Astrocyte (in vitro differentiated cells and primary cell): ENCODE data around the gene CPAMD8. TPM values are rescaled to one million over a fixed set of nuclear protein-coding genes. Genes with fewer than 3 reads are reported as not detected.
"Not testable (repeated sequence)": the region's sequence is repeated elsewhere in the genome, so short reads cannot be mapped to it uniquely, and the experiment has no call there.

Source experiments
- DNase-seq: peaks from one replicate; pipeline ENCODE4 v3.0.0-alpha.2; 2010; ENCODE audit warnings: low read depth
- FAIRE-seq: peaks from 2 replicates; lab custom pipeline; 2011; peaks lifted over from hg19 to GRCh38; lab: Jason Lieb, UNC
- H2AFZ ChIP-seq: 2 replicates; pipeline ENCODE4 v1.6.0; 2012; ENCODE audit warnings: low read depth, low read length, inconsistent platforms
- H3K27ac ChIP-seq: 2 replicates; pipeline ENCODE4 v1.5.1; 2011; ENCODE audit warnings: low read depth, low read length, inconsistent platforms
- H3K27me3 ChIP-seq: 2 replicates; pipeline ENCODE4 v1.6.0; 2011; ENCODE audit warnings: low read length, inconsistent platforms; ENCODE audit not compliant: insufficient read depth
- H3K36me3 ChIP-seq: 2 replicates; pipeline ENCODE4 v1.5.1; 2011; ENCODE audit warnings: low read length, inconsistent platforms; ENCODE audit not compliant: insufficient read depth
- H3K4me1 ChIP-seq: 2 replicates; pipeline ENCODE4 v1.5.1; 2011; ENCODE audit warnings: low read length, inconsistent platforms; ENCODE audit not compliant: insufficient read depth
- H3K4me2 ChIP-seq: 2 replicates; pipeline ENCODE4 v1.6.0; 2012; ENCODE audit warnings: low read length, inconsistent platforms
- H3K4me3 ChIP-seq: 2 replicates; pipeline ENCODE4 v1.5.1; 2011; ENCODE audit warnings: low read depth, mild to moderate bottlenecking, low read length, inconsistent platforms; ENCODE audit not compliant: insufficient read depth
- H3K79me2 ChIP-seq: 2 replicates; pipeline ENCODE4 v1.6.0; 2012; ENCODE audit warnings: mild to moderate bottlenecking, low read length, inconsistent platforms; ENCODE audit not compliant: insufficient read depth
- H3K9ac ChIP-seq: 2 replicates; pipeline ENCODE4 v1.6.0; 2012; ENCODE audit warnings: mild to moderate bottlenecking, low read length, inconsistent platforms
- H3K9me3 ChIP-seq: 2 replicates; pipeline ENCODE4 v1.5.1; 2012; ENCODE audit warnings: low read depth, mild to moderate bottlenecking, low read length, inconsistent platforms; ENCODE audit not compliant: insufficient read depth
- H4K20me1 ChIP-seq: 2 replicates; pipeline ENCODE4 v1.6.0; 2012; ENCODE audit warnings: low read length, inconsistent platforms; ENCODE audit not compliant: insufficient read depth
- H3K27ac Mint-ChIP-seq: one replicate; pipeline ENCODE4 v1.8.0; 2021; ENCODE audit warnings: mild to moderate bottlenecking, mixed read lengths; ENCODE audit not compliant: unreplicated experiment
- H3K27me3 Mint-ChIP-seq: one replicate; pipeline ENCODE4 v1.8.0; 2021; ENCODE audit warnings: low read depth, mixed read lengths; ENCODE audit not compliant: unreplicated experiment
- H3K36me3 Mint-ChIP-seq: one replicate; pipeline ENCODE4 v1.8.0; 2021; ENCODE audit warnings: low read depth, mixed read lengths; ENCODE audit not compliant: unreplicated experiment
- H3K4me1 Mint-ChIP-seq: one replicate; pipeline ENCODE4 v1.8.0; 2021; ENCODE audit warnings: low read depth, mixed read lengths; ENCODE audit not compliant: unreplicated experiment
- H3K4me3 Mint-ChIP-seq: one replicate; pipeline ENCODE4 v1.8.0; 2021; ENCODE audit warnings: mild to moderate bottlenecking, moderate library complexity, mixed read lengths; ENCODE audit not compliant: unreplicated experiment
- H3K9me3 Mint-ChIP-seq: one replicate; pipeline ENCODE4 v1.8.0; 2021; ENCODE audit warnings: mild to moderate bottlenecking, mixed read lengths; ENCODE audit not compliant: unreplicated experiment
- CTCF ChIP-seq: IDR thresholded peaks from 2 replicates; pipeline ENCODE4 v1.5.1; 2011; ENCODE audit warnings: low read depth, mild to moderate bottlenecking, inconsistent platforms, low read length, moderate library complexity; ENCODE audit not compliant: insufficient read depth
- EZH2 ChIP-seq: IDR thresholded peaks from 2 replicates; pipeline ENCODE4 v1.6.1; 2012; ENCODE audit warnings: mild to moderate bottlenecking, low read length, inconsistent platforms; ENCODE audit not compliant: insufficient read depth
- total RNA-seq: library from RNA; stranded (reverse); gene quantifications from 2 replicates; pipeline ENCODE4 v1.2.1, GENCODE V29; 2021

CPAMD8 gene
- total RNA-seq, 1 donor from 2014 or later: 1.9 TPM

GRCh38 chr19:16998635-16999194 is 27.9 kb downstream of the CPAMD8 start:
- no peak for TF ChIP-seq EZH2
- peaks cover 6% of the 10 kb centered on the region for H3K27me3 Mint-ChIP-seq
- H3K4me3 ChIP-seq: no peak overlapping the region
- no peak overlapping the region for H2AFZ ChIP-seq
- no peak overlapping the region for H3K9ac ChIP-seq
- no peaks in the 10 kb centered on the region for H3K36me3 ChIP-seq
- peaks cover 20% of the 10 kb centered on the region for H3K9me3 Mint-ChIP-seq
- peaks cover 3% of the 10 kb centered on the region for H3K36me3 Mint-ChIP-seq
- no peaks in the 10 kb centered on the region for H3K4me1 ChIP-seq
- H3K4me3 Mint-ChIP-seq: no peak overlapping the region
- H3K27me3 ChIP-seq: no peaks in the 10 kb centered on the region
- no peaks in the 10 kb centered on the region for H3K4me1 Mint-ChIP-seq
- H3K27ac ChIP-seq: no peak overlapping the region
- no peak overlapping the region for H3K4me2 ChIP-seq
- H3K9me3 ChIP-seq: peaks cover 3% of the 10 kb centered on the region
- DNase-seq (no peak), FAIRE-seq (no peak)
- no peak overlapping the region for H3K27ac Mint-ChIP-seq
- no peaks in the 10 kb centered on the region for H3K79me2 ChIP-seq
- H4K20me1 ChIP-seq: no peaks in the 10 kb centered on the region

GRCh38 chr19:16996838-16997490 is 29.6 kb downstream of the CPAMD8 start:
- not testable (repeated sequence) for H4K20me1 ChIP-seq, DNase-seq, H2AFZ ChIP-seq, H3K27me3 ChIP-seq, H3K27ac ChIP-seq, H3K4me2 ChIP-seq, H3K27ac Mint-ChIP-seq, H3K4me3 ChIP-seq, H3K9me3 ChIP-seq, H3K9ac ChIP-seq, H3K79me2 ChIP-seq, H3K4me3 Mint-ChIP-seq, H3K27me3 Mint-ChIP-seq, H3K4me1 Mint-ChIP-seq, H3K36me3 ChIP-seq, H3K36me3 Mint-ChIP-seq, FAIRE-seq, H3K4me1 ChIP-seq
- H3K9me3 Mint-ChIP-seq: peaks cover 27% of the 10 kb centered on the region

GRCh38 chr19:16988661-16989060 is 37.9 kb downstream of the CPAMD8 start:
- H3K36me3 ChIP-seq: no peaks in the 10 kb centered on the region
- no peak overlapping the region for H3K9ac ChIP-seq
- H3K79me2 ChIP-seq: no peaks in the 10 kb centered on the region
- H3K27ac Mint-ChIP-seq: no peak overlapping the region
- H3K27me3 ChIP-seq: no peaks in the 10 kb centered on the region
- peaks cover 20% of the 10 kb centered on the region for H3K9me3 Mint-ChIP-seq
- H3K9me3 ChIP-seq: no peaks in the 10 kb centered on the region
- DNase-seq (no peak), FAIRE-seq (no peak)
- H3K27me3 Mint-ChIP-seq: peaks cover 7% of the 10 kb centered on the region
- no peak overlapping the region for H3K4me3 ChIP-seq
- TF ChIP-seq EZH2 (no peak), CTCF (no peak)
- no peak overlapping the region for H3K27ac ChIP-seq
- no peak overlapping the region for H3K4me2 ChIP-seq
- H4K20me1 ChIP-seq: no peaks in the 10 kb centered on the region
- no peaks in the 10 kb centered on the region for H3K4me1 Mint-ChIP-seq
- H3K4me3 Mint-ChIP-seq: no peak overlapping the region
- no peaks in the 10 kb centered on the region for H3K36me3 Mint-ChIP-seq
- no peaks in the 10 kb centered on the region for H3K4me1 ChIP-seq
- no peak overlapping the region for H2AFZ ChIP-seq
